ENCODE data around the gene MRPL10.

The MRPL10 gene

DNA sequence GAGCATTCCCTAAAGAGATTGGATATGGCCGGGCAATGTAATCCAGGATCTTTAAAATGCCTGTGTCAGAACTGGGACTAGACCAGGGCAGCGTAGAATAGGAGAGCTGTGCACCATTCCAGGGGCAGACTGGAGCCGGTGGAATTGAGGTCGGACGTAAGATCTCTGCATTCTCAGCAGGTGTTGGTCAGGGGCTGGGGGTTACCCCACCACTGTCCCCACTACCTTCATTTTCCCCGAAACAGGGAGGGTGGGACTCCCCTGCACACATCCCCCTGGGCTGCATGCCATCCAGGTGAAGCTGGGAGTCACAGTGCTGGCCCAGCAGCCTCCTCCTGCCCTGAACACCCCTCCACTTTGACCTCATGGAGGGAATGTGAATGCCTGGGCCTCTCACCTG lies 27.6 kb downstream of the MRPL10 start:
- H3K4me2 ChIP-seq (ENCODE audit: low read depth, low read length), result no peak overlapping the region
- no peaks in the 10 kb centered on the region for H3K9me2 ChIP-seq (replicated peaks; ENCODE audit: insufficient read depth, low read length)
- TF ChIP-seq, protein P1, sequence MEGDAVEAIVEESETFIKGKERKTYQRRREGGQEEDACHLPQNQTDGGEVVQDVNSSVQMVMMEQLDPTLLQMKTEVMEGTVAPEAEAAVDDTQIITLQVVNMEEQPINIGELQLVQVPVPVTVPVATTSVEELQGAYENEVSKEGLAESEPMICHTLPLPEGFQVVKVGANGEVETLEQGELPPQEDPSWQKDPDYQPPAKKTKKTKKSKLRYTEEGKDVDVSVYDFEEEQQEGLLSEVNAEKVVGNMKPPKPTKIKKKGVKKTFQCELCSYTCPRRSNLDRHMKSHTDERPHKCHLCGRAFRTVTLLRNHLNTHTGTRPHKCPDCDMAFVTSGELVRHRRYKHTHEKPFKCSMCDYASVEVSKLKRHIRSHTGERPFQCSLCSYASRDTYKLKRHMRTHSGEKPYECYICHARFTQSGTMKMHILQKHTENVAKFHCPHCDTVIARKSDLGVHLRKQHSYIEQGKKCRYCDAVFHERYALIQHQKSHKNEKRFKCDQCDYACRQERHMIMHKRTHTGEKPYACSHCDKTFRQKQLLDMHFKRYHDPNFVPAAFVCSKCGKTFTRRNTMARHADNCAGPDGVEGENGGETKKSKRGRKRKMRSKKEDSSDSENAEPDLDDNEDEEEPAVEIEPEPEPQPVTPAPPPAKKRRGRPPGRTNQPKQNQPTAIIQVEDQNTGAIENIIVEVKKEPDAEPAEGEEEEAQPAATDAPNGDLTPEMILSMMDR (IDR thresholded peaks at IDR 0.05; ENCODE audit: low read length), result no peak
- no peak for TF ChIP-seq EZH2 (optimal IDR thresholded peaks at IDR 0.05; ENCODE audit: low read depth, low read length)
- no peak for TF ChIP-seq EZH2phosphoT487 (IDR thresholded peaks at IDR 0.05; ENCODE audit: low read length)
- no peak overlapping the region for H3K4me3 ChIP-seq (ENCODE audit: low read length)
- no peaks in the 10 kb centered on the region for H3K79me2 ChIP-seq (ENCODE audit: low read length)
- no peaks in the 10 kb centered on the region for H3K36me3 ChIP-seq (replicated peaks; ENCODE audit: insufficient read depth, low read length)
- 0 out of 2 replicates have a peak, but pooled peaks cover 8% of the 10 kb centered on the region for H3K27me3 ChIP-seq (replicated peaks; ENCODE audit: insufficient read depth, low read length)
- H3K4me1 ChIP-seq (ENCODE audit: low read length), result no peaks in the 10 kb centered on the region; the same call in 1 of the 2 replicates
- H2AFZ ChIP-seq (ENCODE audit: low read length), result no peak overlapping the region
- H3K27ac ChIP-seq (ENCODE audit: low read length), result no peak overlapping the region
- H3F3A ChIP-seq (ENCODE audit: insufficient read depth, low read length), result no peaks in the 10 kb centered on the region
- no peaks in the 10 kb centered on the region for H3K9me3 ChIP-seq (replicated peaks; ENCODE audit: insufficient read depth, low read length)
- H3K9ac ChIP-seq (ENCODE audit: low read length), result no peak overlapping the region
- H4K20me1 ChIP-seq (ENCODE audit: insufficient read depth, low read length), result no peaks in the 10 kb centered on the region
- no peak for DNase-seq

DNA sequence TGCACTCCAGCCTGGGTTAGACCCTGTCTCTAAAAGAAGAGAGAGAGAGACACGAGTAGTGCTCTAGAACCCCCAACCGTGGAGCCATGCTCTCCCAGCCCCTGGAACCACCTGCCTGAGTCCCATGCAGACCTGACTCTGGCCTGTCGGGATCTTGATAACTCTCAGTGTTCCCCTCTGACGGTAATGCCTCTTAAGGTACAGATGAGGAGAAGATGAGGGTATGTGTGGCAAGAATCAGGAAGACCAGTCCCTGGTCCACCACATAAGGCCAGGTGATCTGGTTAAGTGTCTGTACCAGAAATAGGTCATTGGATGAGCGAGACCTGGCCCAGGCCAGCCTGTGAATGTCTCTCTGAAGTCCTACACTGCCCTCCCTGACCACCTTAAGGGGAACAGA lies 28.1 kb downstream of the MRPL10 start:
- Histone ChIP-seq H3K4me1 (ENCODE audit: low read length) (no peaks in the 10 kb centered on the region; the same call in 1 of the 2 replicates), H3K9ac (ENCODE audit: low read length) (no peak overlapping the region), H3K27me3 (replicated peaks; ENCODE audit: insufficient read depth, low read length) (0 out of 2 replicates have a peak, but pooled peaks cover 8% of the 10 kb centered on the region), H2AFZ (ENCODE audit: low read length) (no peak overlapping the region), H4K20me1 (ENCODE audit: insufficient read depth, low read length) (no peaks in the 10 kb centered on the region), H3K4me2 (ENCODE audit: low read depth, low read length) (no peak overlapping the region), H3K9me3 (replicated peaks; ENCODE audit: insufficient read depth, low read length) (no peaks in the 10 kb centered on the region), H3K4me3 (ENCODE audit: low read length) (no peak overlapping the region), H3K9me2 (replicated peaks; ENCODE audit: insufficient read depth, low read length) (no peaks in the 10 kb centered on the region), H3K36me3 (replicated peaks; ENCODE audit: insufficient read depth, low read length) (no peaks in the 10 kb centered on the region), H3F3A (ENCODE audit: insufficient read depth, low read length) (no peaks in the 10 kb centered on the region), H3K27ac (ENCODE audit: low read length) (no peak overlapping the region), H3K79me2 (ENCODE audit: low read length) (no peaks in the 10 kb centered on the region)
- TF ChIP-seq EZH2phosphoT487 (IDR thresholded peaks at IDR 0.05; ENCODE audit: low read length), result no peak
- no peak for TF ChIP-seq EZH2 (optimal IDR thresholded peaks at IDR 0.05; ENCODE audit: low read depth, low read length)
- TF ChIP-seq, protein P1 (IDR thresholded peaks at IDR 0.05; ENCODE audit: low read length), result no peak
- DNase-seq, result no peak

DNA sequence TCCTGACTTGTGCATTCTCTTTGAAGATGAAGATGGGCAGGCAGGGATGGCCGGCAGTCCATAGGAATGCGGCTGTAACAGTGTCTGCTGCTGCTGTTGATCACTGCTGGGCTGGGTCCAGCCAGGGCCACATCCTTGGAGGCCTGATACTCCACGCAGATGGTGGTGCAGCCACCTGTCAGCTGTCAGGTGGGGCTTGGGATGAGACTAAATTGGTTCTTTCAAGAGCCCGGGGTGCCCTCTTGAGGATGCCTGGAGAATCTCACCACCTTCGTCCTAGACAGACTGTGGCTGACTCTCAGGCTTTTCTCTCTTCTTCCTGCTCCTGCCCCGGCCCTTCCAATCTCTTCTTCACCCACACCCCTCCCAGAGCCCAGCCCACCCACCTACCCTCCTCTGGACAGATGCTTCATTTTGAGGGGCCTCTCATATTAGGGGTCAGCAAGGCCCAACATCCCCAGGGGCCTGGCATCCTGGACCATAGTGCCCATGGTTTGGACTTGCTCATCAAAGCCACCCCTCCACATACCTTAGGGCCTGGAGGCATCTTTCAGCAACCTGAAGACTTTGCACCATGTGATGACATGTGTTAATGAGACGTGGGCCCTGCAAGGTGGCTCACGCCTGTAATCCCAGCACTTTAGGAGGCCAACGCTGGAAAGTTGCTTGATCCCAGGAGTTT lies 28.9 kb downstream of the MRPL10 start:
- no peak overlapping the region for H3K4me3 ChIP-seq (ENCODE audit: low read length)
- H3K36me3 ChIP-seq (replicated peaks; ENCODE audit: insufficient read depth, low read length), result no peaks in the 10 kb centered on the region
- no peak overlapping the region for H3K4me2 ChIP-seq (ENCODE audit: low read depth, low read length)
- H2AFZ ChIP-seq (ENCODE audit: low read length), result no peak overlapping the region
- no peaks in the 10 kb centered on the region for H3F3A ChIP-seq (ENCODE audit: insufficient read depth, low read length)
- no peaks in the 10 kb centered on the region for H3K9me3 ChIP-seq (replicated peaks; ENCODE audit: insufficient read depth, low read length)
- H4K20me1 ChIP-seq (ENCODE audit: insufficient read depth, low read length), result no peaks in the 10 kb centered on the region
- no peak for TF ChIP-seq EZH2phosphoT487 (IDR thresholded peaks at IDR 0.05; ENCODE audit: low read length)
- TF ChIP-seq, protein P1 (IDR thresholded peaks at IDR 0.05; ENCODE audit: low read length), result peak; percentile 64
- H3K27ac ChIP-seq (ENCODE audit: low read length), result no peak overlapping the region
- H3K9ac ChIP-seq (ENCODE audit: low read length), result no peak overlapping the region
- 0 out of 2 replicates have a peak, but pooled peaks cover 8% of the 10 kb centered on the region for H3K27me3 ChIP-seq (replicated peaks; ENCODE audit: insufficient read depth, low read length)
- H3K4me1 ChIP-seq (ENCODE audit: low read length), result no peaks in the 10 kb centered on the region; the same call in 1 of the 2 replicates
- peak; percentile 71 for DNase-seq
- no peaks in the 10 kb centered on the region for H3K9me2 ChIP-seq (replicated peaks; ENCODE audit: insufficient read depth, low read length)
- no peaks in the 10 kb centered on the region for H3K79me2 ChIP-seq (ENCODE audit: low read length)

Measured in MM.1S (cell line).